Stimulated activated CD8-positive, alpha-beta memory T cell treated with anti-CD3 and anti-CD28 coated beads, Interleukin-12 subunit alpha, Interleukin-12 subunit beta, amount 100 ng/mL, for 4 hours (primary cell): ENCODE results near the gene DES.

Source experiments
- DNase-seq: peaks from one replicate; pipeline ENCODE4 v3.0.0-alpha.2; 2020; ENCODE audit warnings: low read depth

Gene DES

GRCh38 chr2:219472629-219473187 is 54.5 kb downstream of the DES start:
- DNase-seq, result no peak

- DNase-seq, result no peak
These were observed 55.3 kb downstream of the DES start for GRCh38 chr2:219473511-219473910.

GRCh38 chr2:219474285-219475060 is 56.3 kb downstream of the DES start:
- DNase-seq, result no peak

- DNase-seq, result no peak
These were observed 57.1 kb downstream of the DES start for GRCh38 chr2:219475278-219475677.

- DNase-seq, result no peak
These were observed 57.8 kb downstream of the DES start for GRCh38 chr2:219475697-219476651.
